H1 (cell line): ENCODE results near the gene DPYSL4. TPM values are rescaled to one million over a fixed set of nuclear protein-coding genes. Genes with fewer than 3 reads are reported as not detected.

ENCODE experiments used
- CTCF ChIA-PET: fragments of 300-600 bp; sonication (Branson Sonifier 250); formaldehyde crosslinking; loops from one replicate; lab custom pipeline; 2021; ENCODE audit not compliant: partially characterized antibody; lab: Charles Lee
- POLR2A ChIA-PET: fragments of 300-600 bp; sonication (Branson Sonifier 250); formaldehyde crosslinking; loops from one replicate; lab custom pipeline; 2021; ENCODE audit warnings: inconsistent platforms; ENCODE audit not compliant: partially characterized antibody; lab: Charles Lee
- DNase-seq, 2 experiments: peaks; one replicate each; pipeline versions ENCODE4 v3.0.0 to v3.0.0-alpha.2; 2010 to 2022; ENCODE audit warnings: low spot score in 2 of 2, low read depth in 1 of 2, mixed read lengths in 1 of 2
- FAIRE-seq: peaks from 2 replicates; lab custom pipeline; 2011; peaks lifted over from hg19 to GRCh38; lab: Jason Lieb, UNC
- H2AFZ ChIP-seq: 2 replicates; pipeline ENCODE4 v1.8.1; 2012; ENCODE audit warnings: low read length, inconsistent platforms
- H2AK5ac ChIP-seq: 2 replicates; pipeline ENCODE4 v1.6.1; 2013; ENCODE audit warnings: low read depth, low read length
- H2BK120ac ChIP-seq: replicated peaks from 2 replicates; pipeline ENCODE3; 2013; ENCODE audit warnings: low read depth, low read length, inconsistent platforms
- H2BK12ac ChIP-seq: 2 replicates; pipeline ENCODE4 v1.6.1; 2013; ENCODE audit warnings: low read depth, low read length
- H2BK15ac ChIP-seq: 2 replicates; pipeline ENCODE4 v1.6.1; 2013; ENCODE audit warnings: low read length
- H2BK20ac ChIP-seq: 2 replicates; pipeline ENCODE4 v1.6.1; 2013; ENCODE audit warnings: low read length
- H2BK5ac ChIP-seq: 2 replicates; pipeline ENCODE4 v1.6.1; 2013; ENCODE audit warnings: low read depth, low read length
- H3K14ac ChIP-seq: 2 replicates; pipeline ENCODE4 v1.6.1; 2013; ENCODE audit warnings: inconsistent platforms; ENCODE audit not compliant: insufficient read length
- H3K18ac ChIP-seq: 2 replicates; pipeline ENCODE4 v1.6.1; 2013; ENCODE audit warnings: low read length; ENCODE audit errors: extremely low read depth
- H3K23ac ChIP-seq: 2 replicates; pipeline ENCODE4 v1.6.1; 2013; ENCODE audit warnings: inconsistent platforms; ENCODE audit not compliant: insufficient read length
- H3K23me2 ChIP-seq: 2 replicates; pipeline ENCODE4 v1.6.1; 2013; ENCODE audit warnings: low read depth, low read length
- H3K27ac ChIP-seq: 2 replicates; pipeline ENCODE4 v1.6.1; 2011; ENCODE audit warnings: low read depth, low read length, inconsistent platforms
- H3K27me3 ChIP-seq, 4 experiments: replicated peaks in 1 of 4; 1 replicate in 1 of 4; 2 replicates in 3 of 4; pipeline versions ENCODE4 v1.6.1 to v1.8.1; 2011 to 2013; ENCODE audit warnings: low read length in 3 of 4, mild to moderate bottlenecking in 3 of 4, inconsistent platforms in 2 of 4, mixed read lengths in 2 of 4, moderate library complexity in 1 of 4; ENCODE audit not compliant: control insufficient read depth in 3 of 4, insufficient read depth in 3 of 4; ENCODE audit errors: extremely low read depth in 1 of 4
- H3K36me3 ChIP-seq, 4 experiments: 2 replicates each; pipeline versions ENCODE4 v1.6.1 to v1.8.1; 2011 to 2013; ENCODE audit warnings: mild to moderate bottlenecking in 4 of 4, low read length in 3 of 4, moderate library complexity in 2 of 4, control low read depth in 1 of 4, inconsistent platforms in 1 of 4; ENCODE audit not compliant: insufficient read depth in 4 of 4, control insufficient read depth in 2 of 4
- H3K4ac ChIP-seq: replicated peaks from 2 replicates; pipeline ENCODE3; 2013; ENCODE audit warnings: low read length, low read depth, mixed read lengths, inconsistent platforms; ENCODE audit not compliant: insufficient read length
- H3K4me1 ChIP-seq, 4 experiments: replicated peaks in 1 of 4; 1 replicate in 1 of 4; 2 replicates in 3 of 4; pipeline versions ENCODE4 v1.6.1 to v1.8.1; 2011 to 2013; ENCODE audit warnings: low read length in 3 of 4, inconsistent platforms in 2 of 4, mixed read lengths in 1 of 4; ENCODE audit not compliant: insufficient read depth in 4 of 4, control insufficient read depth in 3 of 4
- H3K4me2 ChIP-seq, 2 experiments: 2 replicates each; pipeline versions ENCODE4 v1.6.1 to v1.8.1; 2011 to 2013; ENCODE audit warnings: low read depth in 2 of 2, low read length in 2 of 2, control low read depth in 1 of 2, inconsistent platforms in 1 of 2, mild to moderate bottlenecking in 1 of 2; ENCODE audit not compliant: insufficient read depth in 1 of 2
- H3K4me3 ChIP-seq, 4 experiments: fragments of 200-600, 300-600 bp in 1 of 4; sonication (generic), shearing (Covaris generic), sonication (Bioruptor Twin) in 1 of 4; 2 replicates each; pipeline versions ENCODE4 v1.5.1 to v1.8.1; 2011 to 2016; ENCODE audit warnings: low read length in 4 of 4, low read depth in 3 of 4, control low read depth in 2 of 4, inconsistent platforms in 2 of 4, mild to moderate bottlenecking in 2 of 4, mixed read lengths in 1 of 4, moderate library complexity in 1 of 4; ENCODE audit not compliant: insufficient read depth in 2 of 4; ENCODE audit errors: extremely low read depth in 1 of 4
- H3K56ac ChIP-seq: replicated peaks from 2 replicates; pipeline ENCODE3; 2013; ENCODE audit warnings: low read depth, mild to moderate bottlenecking, mixed read lengths, low read length, inconsistent platforms; ENCODE audit not compliant: insufficient read length
- H3K79me1 ChIP-seq: 2 replicates; pipeline ENCODE4 v1.6.1; 2013; ENCODE audit warnings: low read depth, low read length, control low read depth
- H3K79me2 ChIP-seq, 2 experiments: 2 replicates each; pipeline versions ENCODE4 v1.6.1 to v1.8.1; 2012 to 2013; ENCODE audit warnings: low read length in 2 of 2, mild to moderate bottlenecking in 2 of 2, inconsistent platforms in 1 of 2; ENCODE audit not compliant: insufficient read depth in 2 of 2, control insufficient read depth in 1 of 2
- H3K9ac ChIP-seq, 4 experiments: replicated peaks in 1 of 4; 1 replicate in 1 of 4; 2 replicates in 3 of 4; pipeline versions ENCODE4 v1.6.1 to v1.8.1; 2011 to 2013; ENCODE audit warnings: low read depth in 3 of 4, low read length in 3 of 4, control low read depth in 2 of 4, mild to moderate bottlenecking in 2 of 4, moderate library complexity in 2 of 4, inconsistent platforms in 1 of 4; ENCODE audit errors: extremely low read depth in 1 of 4
- H3K9me3 ChIP-seq, 2 experiments: 2 replicates each; pipeline versions ENCODE4 v1.6.1 to v1.8.1; 2012 to 2013; ENCODE audit warnings: mild to moderate bottlenecking in 2 of 2, moderate library complexity in 2 of 2, control low read depth in 1 of 2, inconsistent platforms in 1 of 2, low read depth in 1 of 2, low read length in 1 of 2, mixed read lengths in 1 of 2; ENCODE audit not compliant: insufficient read depth in 2 of 2
- H4K20me1 ChIP-seq, 2 experiments: replicated peaks in 1 of 2; 2 replicates each; pipeline versions ENCODE3 to v1.8.1; 2011 to 2013; ENCODE audit warnings: inconsistent platforms in 2 of 2, low read length in 2 of 2, mild to moderate bottlenecking in 1 of 2; ENCODE audit not compliant: insufficient read depth in 2 of 2, control insufficient read depth in 1 of 2
- H4K5ac ChIP-seq: 2 replicates; pipeline ENCODE4 v1.6.1; 2013; ENCODE audit warnings: low read length, low read depth, mixed read lengths, inconsistent platforms; ENCODE audit not compliant: insufficient read length
- H4K8ac ChIP-seq: 2 replicates; pipeline ENCODE4 v1.8.0; 2013; ENCODE audit warnings: mild to moderate bottlenecking, moderate library complexity, low read length, inconsistent platforms; ENCODE audit not compliant: insufficient read depth; ENCODE audit errors: extremely low read depth
- H4K91ac ChIP-seq: replicated peaks from 2 replicates; pipeline ENCODE3; 2013; ENCODE audit warnings: low read length, mixed read lengths, inconsistent platforms; ENCODE audit not compliant: insufficient read length
- HDAC6 ChIP-seq: IDR thresholded peaks from one replicate; pipeline ENCODE4 v1.7.1; 2012; ENCODE audit warnings: low read depth, mild to moderate bottlenecking, inconsistent platforms, low read length, moderate library complexity
- NRF1 ChIP-seq: IDR thresholded peaks from 2 replicates; pipeline ENCODE4 v1.6.1; 2011; ENCODE audit warnings: mild to moderate bottlenecking, low read depth, low read length, improper control_type of control experiment
- SAP30 ChIP-seq: fragments of 300-600 bp; sonication (generic); IDR thresholded peaks from 2 replicates; pipeline ENCODE4 v1.7.1; 2012; ENCODE audit warnings: low read length, moderate library complexity, mild to moderate bottlenecking, inconsistent platforms; ENCODE audit not compliant: insufficient read depth, insufficient replicate concordance
- SRF ChIP-seq: IDR thresholded peaks from 2 replicates; pipeline ENCODE4 v1.6.1; 2011; ENCODE audit warnings: mild to moderate bottlenecking, low read depth, low read length, moderate library complexity
- WGBS, 2 experiments: shearing (Covaris generic) in 1 of 2; methylation state at CpG; one replicate each; pipeline versions ENCODE4 v1.1.6 to v1.1.7; 2013 to 2015; ENCODE audit warnings: low lambda C conversion rate in 2 of 2, mixed read lengths in 2 of 2, inconsistent platforms in 1 of 2, low coverage in 1 of 2, missing lambda C conversion rate in 1 of 2; ENCODE audit not compliant: insufficient replicate concordance in 2 of 2, insufficient coverage in 1 of 2, insufficient read length in 1 of 2; ENCODE audit errors: extremely low coverage in 1 of 2, missing lambda C conversion rate in 1 of 2; 5-methylcytosine and 5-hydroxymethylcytosine counted together
- polyA plus RNA-seq, 7 experiments: library from polyadenylated mRNA; depleted of rRNA in 3 of 7; stranded (reverse) in 5 of 7; unstranded in 2 of 7; fragments of >200 nt in 5 of 7; fragments of 200-250 nt in 2 of 7; gene quantifications; 1 replicate in 5 of 7; 2 replicates in 1 of 7; 4 replicates in 1 of 7; pipeline versions ENCODE4 v1.2.1 to v1.2.3, GENCODE V29; 2011 to 2013; ENCODE audit warnings: missing spikeins in 2 of 7, mixed read lengths in 2 of 7
- total RNA-seq: library from RNA; stranded (reverse); fragmentation: NEBNext Ultra II Directional; extraction: Animal tissue kit (Norgen Biotek cat#: 25700); gene quantifications from 2 replicates; pipeline ENCODE4 v1.2.1, GENCODE V29; 2021

The DPYSL4 gene
- total and polyA plus RNA-seq, 2 of the 8 experiments (the other 6 are each of a cell fraction or from before 2014, with no cell fraction given), result 12.9 to 15.2 TPM

GRCh38 chr10:132209130-132209529, 22.4 kb downstream of the DPYSL4 start:
- no peaks in the 10 kb centered on the region for H3K4me1 ChIP-seq
- no peak overlapping the region for H2AK5ac ChIP-seq
- no peak overlapping the region for H3K4ac ChIP-seq
- H3K23me2 ChIP-seq, result no peaks in the 10 kb centered on the region
- H4K5ac ChIP-seq, result no peak overlapping the region
- POLR2A ChIA-PET, result no interaction called here
- no peak for TF ChIP-seq SAP30
- no peak for TF ChIP-seq NRF1
- TF ChIP-seq HDAC6, result no peak
- no peak for TF ChIP-seq SRF
- TF ChIP-seq, all 59 proteins: peak for 0
- no peak overlapping the region for H2BK120ac ChIP-seq
- no peaks in the 10 kb centered on the region for H3K9me3 ChIP-seq
- no peaks in the 10 kb centered on the region for H3K27me3 ChIP-seq
- no peak overlapping the region for H4K8ac ChIP-seq
- peaks cover 1 to 2% of the 10 kb centered on the region in 2 experiments for H4K20me1 ChIP-seq
- H3K23ac ChIP-seq, result no peak overlapping the region
- no peaks in the 10 kb centered on the region for H3K36me3 ChIP-seq
- WGBS, 2 experiments, result 93% methylated on average over 14 of the region's 14 CpGs; no CpG with 5 or more reads in 1 of the 2 experiments
- no peak overlapping the region for H2BK15ac ChIP-seq
- no peaks in the 10 kb centered on the region for H3K79me2 ChIP-seq
- no peak overlapping the region for H2BK12ac ChIP-seq
- H3K56ac ChIP-seq, result no peak overlapping the region
- no peak overlapping the region for H3K9ac ChIP-seq
- no peaks in the 10 kb centered on the region for H3K79me1 ChIP-seq
- H2AFZ ChIP-seq, result no peak overlapping the region
- no peak overlapping the region for H3K4me3 ChIP-seq
- CTCF ChIA-PET, result interaction anchor here (1.7 kb wide), 1 partner anchor 139 kb away, joined by 3 read pairs; no protein-coding TSS in a partner anchor
- H3K4me2 ChIP-seq, result no peak overlapping the region
- no peak for DNase-seq
- H2BK5ac ChIP-seq, result no peak overlapping the region
- no peak overlapping the region for H4K91ac ChIP-seq
- H3K18ac ChIP-seq, result no peak overlapping the region
- no peak for FAIRE-seq
- H3K14ac ChIP-seq, result no peak overlapping the region
- no peak overlapping the region for H2BK20ac ChIP-seq
- H3K27ac ChIP-seq, result no peak overlapping the region
